HG03097 (cell line): ENCODE results near the gene LIG4.

ENCODE experiments used
- ATAC-seq: cut with Tn5 transposase; IDR thresholded peaks from one replicate; pipeline ENCODE4 v1.9.1; 2021; ENCODE audit not compliant: unreplicated experiment, low FRiP score

The LIG4 gene

DNA sequence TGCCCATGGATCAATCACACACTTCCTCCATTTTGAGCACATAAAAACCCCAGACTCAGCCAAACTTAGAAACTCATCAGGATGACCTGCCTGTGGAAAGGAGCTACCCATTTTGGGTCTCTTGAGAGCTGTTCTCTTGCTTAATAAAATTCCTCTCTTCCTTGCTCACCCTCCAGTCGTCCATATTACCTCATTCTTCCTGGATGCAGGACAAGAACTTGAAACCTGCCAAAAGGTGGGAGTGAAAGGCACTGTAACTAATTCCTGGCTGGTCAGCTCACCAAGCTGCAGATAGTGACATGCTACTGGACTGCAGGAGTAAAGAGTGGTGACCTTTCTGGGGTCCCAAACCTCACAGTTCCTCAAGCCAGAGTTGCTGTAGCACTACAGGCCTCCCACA is 20.2 kb downstream of the LIG4 start:
- ATAC-seq, result no peak

DNA sequence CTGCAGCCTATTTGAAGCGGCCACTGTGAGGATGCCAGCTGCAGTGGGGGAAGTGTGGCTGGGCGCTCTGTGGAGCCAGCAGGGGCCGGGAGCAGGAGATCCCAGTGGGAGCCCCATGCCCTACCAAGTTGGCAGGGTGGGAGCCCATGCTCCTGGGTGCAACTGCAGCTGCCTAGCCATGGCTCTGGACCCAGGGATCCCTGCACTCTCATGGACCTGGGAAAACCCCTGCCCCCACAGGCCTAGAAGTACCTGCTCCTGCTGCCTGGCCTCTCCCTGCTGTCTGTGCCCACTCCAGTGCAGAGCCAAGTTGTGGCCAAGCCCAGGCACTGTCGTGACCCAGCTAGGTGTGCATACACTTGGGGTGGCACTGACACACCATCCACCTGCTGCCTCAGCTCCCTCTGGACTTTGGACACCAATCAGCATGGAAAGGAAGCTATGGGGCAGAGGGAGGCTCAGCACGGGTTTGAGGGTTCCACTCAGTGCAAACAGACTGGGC is 20.9 kb downstream of the LIG4 start:
- ATAC-seq, result no peak

DNA sequence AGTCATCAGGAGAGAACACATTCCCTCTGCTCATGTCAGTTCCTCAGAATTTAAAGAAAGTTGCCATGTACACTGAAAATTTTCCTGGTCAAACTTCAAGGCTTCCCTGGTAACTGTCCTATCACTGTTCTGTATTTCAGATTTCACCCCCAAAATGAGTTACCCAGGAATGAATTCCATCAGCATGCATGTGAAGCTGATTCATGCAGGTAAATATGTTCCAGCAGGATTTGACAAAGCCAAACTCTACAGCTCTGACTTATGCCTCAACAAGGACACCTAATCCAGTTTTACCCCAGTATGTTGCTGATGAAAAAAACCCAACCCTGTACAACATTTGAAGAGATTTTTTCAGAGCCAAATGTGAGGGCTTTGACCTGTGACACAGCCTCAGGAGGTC is 21.5 kb downstream of the LIG4 start:
- no peak for ATAC-seq

DNA sequence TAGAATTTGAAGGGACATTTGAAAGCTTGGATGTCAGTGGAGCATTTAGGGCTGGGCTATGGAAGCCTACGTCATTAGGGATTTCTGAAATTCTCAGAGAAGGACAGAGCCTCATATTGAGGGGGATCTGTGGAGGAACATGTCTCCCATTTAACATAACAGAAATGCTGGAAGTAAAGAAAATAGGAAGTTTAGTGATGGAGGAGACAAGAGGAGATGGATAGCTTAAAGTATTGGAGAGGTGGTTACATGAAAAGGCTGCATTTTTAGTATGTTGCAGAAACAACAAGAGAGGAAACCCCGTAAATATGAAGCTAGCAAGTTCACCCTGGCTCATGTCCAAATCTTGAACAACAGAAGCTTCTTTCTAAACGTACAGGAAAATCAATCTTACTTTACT is 24.4 kb downstream of the LIG4 start:
- no peak for ATAC-seq

DNA sequence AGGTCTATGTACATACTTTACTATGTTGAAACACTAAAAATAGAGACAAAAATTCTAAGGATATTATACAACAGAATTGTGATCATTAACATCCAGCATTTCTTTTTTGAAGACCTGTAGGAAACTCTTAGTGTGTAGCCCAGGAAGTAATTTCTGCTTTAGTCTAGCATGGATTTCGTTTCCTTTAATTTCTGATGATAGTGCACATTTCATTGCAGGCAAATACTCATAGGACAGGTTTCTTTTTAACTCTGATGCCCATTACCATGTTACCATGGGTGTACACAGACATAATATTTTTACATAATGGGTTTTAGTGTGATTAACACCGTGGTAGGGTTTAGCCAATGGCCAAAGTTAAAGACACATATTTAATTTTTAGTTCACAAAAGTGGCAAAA is 27.1 kb downstream of the LIG4 start:
- no peak for ATAC-seq

DNA sequence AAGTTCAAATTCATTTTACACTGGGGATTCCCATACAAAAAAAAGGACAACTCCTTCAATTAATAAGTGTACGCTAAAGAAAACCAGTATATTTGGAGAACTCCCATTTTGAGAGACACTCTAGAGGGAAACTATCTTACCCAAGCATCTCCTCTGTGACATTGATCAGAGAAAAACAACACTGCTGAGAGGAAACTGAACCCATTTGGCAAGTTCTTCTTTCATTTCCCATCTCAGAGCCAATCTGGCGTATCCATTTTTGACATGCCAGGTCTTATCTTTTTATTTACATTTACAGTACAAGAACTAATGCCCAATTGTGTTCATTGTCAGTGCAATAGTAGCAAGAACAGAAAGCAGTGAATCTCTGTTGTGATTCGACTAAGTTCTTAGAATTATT is 30.1 kb downstream of the LIG4 start:
- no peak for ATAC-seq

DNA sequence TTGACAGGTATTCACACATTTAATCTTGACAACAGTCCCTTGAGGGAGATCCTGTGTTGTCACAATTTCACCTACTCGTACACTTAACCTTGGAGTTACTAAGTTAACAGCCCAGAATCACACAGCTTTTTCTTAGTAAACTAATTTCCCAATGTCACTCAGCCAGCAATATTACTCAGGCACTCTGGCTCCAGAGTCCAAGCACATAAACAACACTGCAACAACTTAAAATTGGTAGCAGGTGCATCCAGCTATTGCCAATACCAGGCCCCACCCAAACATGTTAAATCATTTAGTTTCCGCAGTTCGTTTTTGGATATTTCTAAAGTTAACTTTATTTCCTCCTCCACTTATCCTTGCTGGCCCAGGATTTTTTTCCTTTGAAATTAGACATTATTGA is 32.7 kb downstream of the LIG4 start:
- ATAC-seq, result no peak

DNA sequence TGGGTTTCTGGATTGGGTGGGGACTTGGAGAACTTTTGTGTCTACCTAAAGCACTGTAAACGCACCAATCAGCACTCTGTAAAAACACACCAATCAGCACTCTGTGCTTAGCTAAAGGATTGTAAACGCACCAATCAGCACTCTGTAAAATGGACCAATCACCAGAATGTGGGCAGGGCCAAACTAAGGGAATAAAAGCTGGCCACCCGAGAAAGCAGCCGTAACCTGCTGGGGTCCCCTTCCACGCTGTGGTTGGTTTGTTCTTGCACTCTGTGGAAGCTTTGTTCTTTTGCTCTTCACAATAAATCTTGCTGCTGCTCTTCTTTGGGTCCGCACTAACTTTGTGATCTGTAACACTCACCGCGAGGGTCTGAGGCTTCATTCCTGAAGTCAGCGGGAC is 37.3 kb downstream of the LIG4 start:
- no peak for ATAC-seq

DNA sequence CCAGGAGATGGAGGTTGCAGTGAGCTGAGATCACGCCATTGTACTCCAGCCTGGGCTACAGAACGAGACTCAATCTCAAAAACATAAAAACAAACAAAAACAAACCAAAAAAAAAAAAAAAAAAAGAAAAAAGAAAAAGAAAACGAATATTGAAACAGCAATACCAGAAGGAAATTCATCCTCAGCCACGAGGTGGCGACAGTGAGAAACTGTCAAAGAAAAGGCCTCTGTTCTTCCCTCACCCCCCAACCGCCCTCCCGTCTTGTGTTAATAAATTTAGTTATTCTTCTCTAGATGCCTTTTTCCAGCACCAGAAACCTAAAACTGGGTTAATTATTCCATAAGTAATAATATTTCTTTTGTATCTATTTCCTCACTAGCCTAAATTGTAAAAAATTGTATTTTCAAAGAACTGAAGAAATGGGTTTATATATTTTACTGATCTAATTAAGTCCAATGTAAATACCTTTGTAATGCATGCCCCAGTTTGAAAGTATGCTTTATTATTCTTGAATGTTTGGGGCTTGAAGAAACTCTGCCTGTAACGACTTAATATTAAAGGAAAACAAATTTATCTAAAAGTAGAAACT is 38.6 kb downstream of the LIG4 start:
- ATAC-seq, result no peak

DNA sequence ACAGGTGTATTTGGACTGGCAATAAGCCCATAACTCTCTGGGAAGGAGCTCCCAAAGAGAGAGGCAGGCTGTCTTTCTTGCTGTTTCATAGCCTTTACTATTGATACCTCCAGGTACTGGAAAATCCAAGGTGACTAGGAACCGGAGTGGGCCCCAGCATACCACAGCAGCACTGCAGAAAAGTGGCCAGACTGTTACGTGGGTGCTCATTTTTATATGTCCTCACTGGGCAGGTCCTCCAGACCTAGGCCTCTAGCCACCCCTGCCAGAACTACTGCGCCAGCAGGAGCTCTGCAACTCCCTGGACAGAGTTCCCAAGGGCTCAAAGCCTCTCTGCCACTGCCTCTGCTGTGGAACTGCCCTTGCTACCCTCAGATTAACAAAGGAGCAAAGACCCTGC is 46.4 kb downstream of the LIG4 start:
- no peak for ATAC-seq

DNA sequence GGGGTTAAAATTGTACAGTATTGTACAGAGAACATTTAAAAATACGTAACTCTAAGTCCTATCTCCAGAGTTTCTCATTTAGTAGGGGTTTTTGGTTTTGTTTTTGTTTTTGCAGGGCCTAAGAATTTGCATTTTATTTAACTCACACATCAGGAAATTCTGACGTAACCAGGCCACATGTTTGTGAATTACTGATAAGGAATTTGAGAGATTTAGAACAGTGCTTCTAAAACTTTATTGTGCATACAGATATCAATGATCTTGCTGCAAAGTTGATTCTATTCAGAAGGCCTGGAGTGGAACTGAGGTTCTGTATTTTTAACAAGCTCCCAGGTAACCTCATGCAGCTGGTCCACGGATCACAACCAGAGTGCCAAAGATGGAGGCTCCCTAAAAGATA is 49.3 kb downstream of the LIG4 start:
- no peak for ATAC-seq

DNA sequence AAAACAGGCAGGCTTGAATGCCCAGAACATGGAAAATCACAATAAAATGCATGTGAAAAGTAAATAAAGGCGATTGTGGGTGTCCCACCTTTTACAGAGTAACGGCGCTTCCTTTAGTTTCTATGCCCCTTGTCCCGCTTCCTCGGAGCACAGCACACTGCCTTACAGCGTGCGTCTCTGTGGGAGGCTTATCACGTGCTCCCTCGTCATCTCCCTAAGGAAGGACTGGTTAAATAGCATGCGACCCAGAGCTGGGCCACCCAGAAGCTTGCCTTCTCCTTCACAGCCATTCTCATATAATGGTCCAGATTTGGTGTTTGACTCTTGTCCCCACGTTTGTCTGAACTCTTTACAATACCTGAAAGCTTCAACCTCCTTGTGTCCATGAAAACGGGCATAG is 56.6 kb downstream of the LIG4 start:
- no peak for ATAC-seq
